Measurements from ENCODE around the gene KCNK4.
"Not testable (repeated sequence)": the region's sequence is repeated elsewhere in the genome, so short reads cannot be mapped to it uniquely, and the experiment has no call there.

KCNK4 gene

GRCh38 chr11:64292460-64293254 lies 1.6 kb downstream of the KCNK4 start:
- no peak for DNase-seq

GRCh38 chr11:64294774-64295173 lies 3.7 kb downstream of the KCNK4 start:
- no peak for DNase-seq

GRCh38 chr11:64295760-64296159 lies 4.7 kb downstream of the KCNK4 start:
- DNase-seq, result no peak

DNA sequence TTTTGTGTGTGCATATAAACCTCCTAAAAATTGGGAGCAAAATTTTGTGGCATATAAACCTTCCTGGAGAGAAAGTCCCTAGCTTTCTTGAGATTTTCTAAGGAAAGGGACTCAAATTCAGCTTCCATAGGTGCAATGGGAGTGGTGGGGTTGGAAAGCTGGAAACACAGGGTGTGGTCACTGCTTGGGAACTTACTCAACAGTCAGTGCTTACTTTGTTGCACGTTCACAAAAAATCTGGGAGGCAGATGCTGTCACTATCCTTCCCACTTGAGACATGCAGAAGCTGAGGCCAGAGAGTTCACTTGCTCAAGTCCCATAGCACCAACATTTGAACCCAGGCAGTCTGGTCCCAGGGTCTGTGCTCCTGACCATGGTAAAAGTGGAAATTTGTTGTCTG lies 5.1 kb downstream of the KCNK4 start:
- no peak for DNase-seq

DNA sequence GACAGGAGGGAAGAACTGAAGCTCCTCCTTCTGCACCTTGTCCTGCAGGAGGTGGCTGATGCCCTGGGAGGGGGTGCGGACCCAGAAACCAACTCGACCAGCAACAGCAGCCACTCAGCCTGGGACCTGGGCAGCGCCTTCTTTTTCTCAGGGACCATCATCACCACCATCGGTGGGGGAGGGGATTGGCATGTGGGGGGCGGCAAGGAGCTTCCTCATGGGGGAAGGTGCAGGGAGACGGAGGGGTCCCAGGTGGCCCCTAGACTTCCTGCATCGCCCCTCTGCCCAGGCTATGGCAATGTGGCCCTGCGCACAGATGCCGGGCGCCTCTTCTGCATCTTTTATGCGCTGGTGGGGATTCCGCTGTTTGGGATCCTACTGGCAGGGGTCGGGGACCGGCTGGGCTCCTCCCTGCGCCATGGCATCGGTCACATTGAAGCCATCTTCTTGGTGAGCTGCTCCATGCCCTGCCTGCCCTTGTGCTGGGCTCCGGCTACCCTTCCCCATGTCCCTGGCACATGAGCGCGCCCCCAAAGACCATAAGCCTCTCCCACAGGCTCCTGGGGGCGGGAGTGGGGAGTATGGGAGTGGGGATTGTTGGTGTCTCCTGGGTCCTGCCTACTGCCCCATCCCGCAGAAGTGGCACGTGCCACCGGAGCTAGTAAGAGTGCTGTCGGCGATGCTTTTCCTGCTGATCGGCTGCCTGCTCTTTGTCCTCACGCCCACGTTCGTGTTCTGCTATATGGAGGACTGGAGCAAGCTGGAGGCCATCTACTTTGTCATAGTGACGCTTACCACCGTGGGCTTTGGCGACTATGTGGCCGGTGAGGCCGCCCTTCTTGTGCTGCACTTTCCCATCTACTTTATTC lies 6.0 kb downstream of the KCNK4 start:
- no peak for DNase-seq

GRCh38 chr11:64297699-64298358 lies 6.7 kb downstream of the KCNK4 start:
- no peak for DNase-seq

GRCh38 chr11:64298966-64299846 lies 8.1 kb downstream of the KCNK4 start:
- no peak for DNase-seq

- DNase-seq, result no peak
Observed at GRCh38 chr11:64299847-64300648, 8.9 kb downstream of the KCNK4 start, which contains the start of gene CATSPERZ. CATSPERZ (plus strand) TSS chr11:64300358; CDS start chr11:64300411, 53 bp downstream.

- DNase-seq, result no peak
Observed at GRCh38 chr11:64303109-64304031, 12.3 kb downstream of the KCNK4 start.

GRCh38 chr11:64304032-64304315 lies 12.9 kb downstream of the KCNK4 start:
- DNase-seq, result no peak

DNA sequence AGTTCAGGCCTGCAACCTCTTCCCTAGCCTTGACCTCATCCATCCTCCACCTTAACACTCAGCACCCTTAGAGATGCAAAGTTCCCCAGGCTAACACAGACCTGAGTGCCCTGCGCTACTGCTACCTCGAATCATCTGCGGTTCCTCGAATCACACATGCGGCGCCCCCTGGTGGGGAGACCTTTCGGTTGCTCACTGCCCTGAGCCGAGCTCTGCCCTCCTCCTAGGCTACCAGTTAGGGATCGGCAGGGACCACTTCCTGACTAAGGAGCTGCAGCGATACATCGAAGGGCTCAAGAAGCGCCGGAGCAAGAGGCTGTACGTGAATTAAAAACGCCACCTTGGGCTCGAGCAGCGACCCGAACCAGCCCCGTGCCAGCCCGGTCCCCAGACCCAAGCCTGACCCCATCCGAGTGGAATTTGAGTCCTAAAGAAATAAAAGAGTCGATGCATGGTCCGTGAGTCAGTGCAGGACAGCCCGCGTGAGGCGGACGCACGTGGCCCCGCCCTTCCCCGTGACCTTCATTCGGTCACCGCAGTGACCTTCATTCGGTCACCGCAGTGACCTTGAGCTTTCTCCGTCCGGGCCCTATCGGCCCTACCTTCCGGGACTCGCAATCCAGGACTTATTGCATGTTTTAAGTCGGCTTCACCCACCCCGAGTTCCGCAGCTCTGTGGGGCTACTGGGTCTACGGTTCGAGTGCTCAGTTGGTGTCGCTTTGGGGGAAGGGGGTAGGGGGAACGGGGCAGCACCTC lies 13.4 kb downstream of the KCNK4 start:
- peak; percentile 95 to 98 for DNase-seq

DNA sequence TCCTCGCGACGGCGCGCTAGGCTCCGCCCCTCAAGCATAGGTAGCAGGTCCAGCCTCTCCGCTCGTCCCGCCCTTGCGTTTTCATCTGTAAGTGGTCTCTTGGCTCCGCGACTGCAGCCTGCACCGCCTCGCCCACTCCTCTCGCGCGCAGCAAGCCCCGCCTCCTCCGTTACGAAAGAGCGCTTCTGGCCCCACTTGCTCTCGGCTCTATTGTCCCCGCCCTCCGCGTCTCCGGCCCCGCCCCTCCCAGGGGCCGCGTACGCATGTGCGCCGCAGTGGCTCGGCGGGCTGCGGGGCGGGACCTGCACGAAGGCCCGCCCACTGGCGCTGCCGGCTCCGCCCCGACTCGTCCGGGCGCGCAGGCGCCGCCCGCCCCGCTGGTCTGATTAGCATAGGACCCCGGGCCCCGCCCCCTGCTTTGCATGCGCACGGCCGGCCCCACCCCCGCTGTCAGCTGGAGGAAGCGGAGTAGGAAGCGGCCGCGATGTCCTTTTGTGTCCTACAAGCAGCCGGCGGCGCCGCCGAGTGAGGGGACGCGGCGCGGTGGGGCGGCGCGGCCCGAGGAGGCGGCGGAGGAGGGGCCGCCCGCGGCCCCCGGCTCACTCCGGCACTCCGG lies 14.1 kb downstream of the KCNK4 start, which contains the start of gene ESRRA:
Gene ESRRA, plus strand, starts transcription at position 450 of the 616 bp plus-strand sequence. CDS start 1,656 bp downstream, outside the sequence.
- peak; percentile 100 for DNase-seq

- peak; percentile 56 to 60 for DNase-seq
Observed at GRCh38 chr11:64305691-64306562, 14.8 kb downstream of the KCNK4 start.

DNA sequence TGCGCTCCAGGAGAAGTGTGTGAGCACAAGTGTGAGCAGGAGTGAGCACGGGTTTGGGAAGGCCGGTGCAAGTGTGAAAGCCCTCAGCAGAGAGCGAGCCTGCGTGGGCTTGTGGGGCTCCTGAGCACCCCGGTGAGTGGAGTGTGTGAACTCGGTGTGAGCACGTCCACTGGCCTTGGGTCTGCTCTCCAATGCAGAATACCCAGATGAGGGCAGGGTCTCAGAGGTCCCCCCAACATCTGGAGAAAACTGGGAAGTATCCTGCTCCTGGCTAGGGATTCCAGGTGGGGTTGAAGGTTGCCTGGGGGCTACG lies 15.4 kb downstream of the KCNK4 start:
- DNase-seq, result no peak

DNA sequence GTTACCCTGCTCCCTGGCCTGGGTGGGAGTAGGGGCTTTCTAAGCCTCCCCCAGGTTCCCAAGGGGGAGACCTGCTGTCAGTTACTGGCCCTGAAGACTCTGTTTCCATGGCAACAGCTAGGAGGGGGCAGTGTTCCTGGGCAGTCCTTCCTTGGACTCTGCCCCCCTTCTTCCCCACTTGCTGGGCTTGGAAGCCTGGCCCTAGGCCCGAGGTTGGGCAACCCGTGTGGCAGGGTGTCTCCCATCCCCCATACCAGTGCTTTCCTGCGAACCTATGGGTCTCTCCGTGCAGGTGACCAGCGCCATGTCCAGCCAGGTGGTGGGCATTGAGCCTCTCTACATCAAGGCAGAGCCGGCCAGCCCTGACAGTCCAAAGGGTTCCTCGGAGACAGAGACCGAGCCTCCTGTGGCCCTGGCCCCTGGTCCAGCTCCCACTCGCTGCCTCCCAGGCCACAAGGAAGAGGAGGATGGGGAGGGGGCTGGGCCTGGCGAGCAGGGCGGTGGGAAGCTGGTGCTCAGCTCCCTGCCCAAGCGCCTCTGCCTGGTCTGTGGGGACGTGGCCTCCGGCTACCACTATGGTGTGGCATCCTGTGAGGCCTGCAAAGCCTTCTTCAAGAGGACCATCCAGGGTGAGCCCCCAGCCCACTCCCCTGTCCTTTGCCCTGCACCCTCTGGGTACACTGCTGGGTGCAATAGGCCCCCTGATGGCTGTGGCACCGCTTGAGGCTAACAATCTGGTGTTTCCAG lies 15.9 kb downstream of the KCNK4 start:
- DNase-seq, result no peak

DNA sequence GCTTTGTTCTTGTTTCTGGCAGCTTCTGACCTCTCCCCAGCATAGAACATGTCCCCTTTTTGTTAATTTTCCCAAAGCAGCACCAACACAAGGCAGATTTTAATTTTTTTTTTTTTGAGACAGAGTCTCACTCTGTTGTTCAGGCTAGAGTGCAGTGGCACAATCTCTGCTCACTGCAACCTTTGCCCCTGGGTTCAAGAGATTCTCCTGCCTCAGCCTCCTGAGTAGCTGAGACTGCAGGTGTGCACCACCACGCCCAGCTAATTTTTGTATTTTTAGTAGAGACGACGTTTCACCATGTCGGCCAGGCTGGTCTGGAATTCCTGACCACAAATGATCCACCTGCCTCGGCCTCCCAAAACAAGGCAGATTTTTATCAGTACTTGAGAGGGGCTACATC lies 16.7 kb downstream of the KCNK4 start:
- DNase-seq, result not testable (repeated sequence)

GRCh38 chr11:64312947-64313346 lies 21.8 kb downstream of the KCNK4 start:
- DNase-seq, result no peak
